Retinal pigment epithelial cell (primary cell): ENCODE measurements around the gene KMT2B.

Experiments
- DNase-seq: peaks from one replicate; pipeline ENCODE4 v3.0.0-alpha.2; 2010; ENCODE audit warnings: low read depth
- H3K4me3 ChIP-seq: 2 replicates; pipeline ENCODE4 v1.5.1; 2011; ENCODE audit warnings: mild to moderate bottlenecking, low read length, control low read depth, moderate library complexity
- CTCF ChIP-seq: conservative IDR thresholded peaks from 2 replicates; pipeline ENCODE4 v1.5.1; 2011; ENCODE audit warnings: low read depth, low read length, control low read depth, inconsistent platforms

KMT2B gene

GRCh38 chr19:35777961-35778360 lies 60.2 kb downstream of the KMT2B start:
- TF ChIP-seq CTCF: no peak
- no peak overlapping the region for H3K4me3 ChIP-seq
- no peak for DNase-seq

DNA sequence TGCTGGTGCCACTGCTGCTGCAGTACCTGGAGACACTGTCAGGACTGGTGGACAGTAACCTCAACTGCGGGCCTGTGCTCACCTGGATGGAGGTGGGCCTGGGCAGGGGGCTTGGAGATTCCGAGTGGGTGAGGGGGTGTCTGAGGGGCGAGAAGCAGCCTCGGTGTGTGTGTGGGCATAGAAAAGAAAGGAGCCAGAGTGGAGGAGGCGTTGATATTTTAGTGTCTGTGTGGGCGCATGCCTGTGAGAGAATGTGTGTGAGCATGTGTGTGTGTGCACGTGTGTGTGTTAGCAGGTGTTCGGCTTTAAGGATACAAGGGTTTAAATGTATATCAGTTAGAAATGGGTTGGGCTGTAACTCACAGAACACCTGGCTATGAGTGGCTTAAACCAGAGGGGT lies 61.2 kb downstream of the KMT2B start:
- no peak for DNase-seq
- no peak for TF ChIP-seq CTCF
- no peak overlapping the region for H3K4me3 ChIP-seq

GRCh38 chr19:35780058-35780457 lies 62.3 kb downstream of the KMT2B start:
- no peak for TF ChIP-seq CTCF
- DNase-seq: no peak
- no peak overlapping the region for H3K4me3 ChIP-seq

DNA sequence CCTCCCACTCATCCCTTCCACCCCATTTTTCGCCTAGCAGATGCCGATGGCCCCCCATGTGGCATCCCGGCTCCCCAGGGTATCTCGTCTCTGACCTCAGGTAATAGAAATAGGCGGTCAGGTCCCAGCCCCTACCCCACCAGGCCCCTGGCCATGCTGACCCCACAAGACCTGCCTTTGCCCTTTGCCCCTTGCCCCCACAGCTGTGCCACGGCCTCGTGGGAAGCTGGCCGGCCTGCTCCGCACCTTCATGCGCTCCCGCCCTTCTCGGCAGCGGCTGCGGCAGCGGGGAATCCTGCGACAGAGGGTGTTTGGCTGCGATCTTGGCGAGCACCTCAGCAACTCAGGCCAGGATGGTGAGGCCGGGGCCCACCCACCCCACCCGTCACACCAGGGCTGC lies 62.9 kb downstream of the KMT2B start:
- no peak overlapping the region for H3K4me3 ChIP-seq
- TF ChIP-seq CTCF: no peak
- DNase-seq: no peak

DNA sequence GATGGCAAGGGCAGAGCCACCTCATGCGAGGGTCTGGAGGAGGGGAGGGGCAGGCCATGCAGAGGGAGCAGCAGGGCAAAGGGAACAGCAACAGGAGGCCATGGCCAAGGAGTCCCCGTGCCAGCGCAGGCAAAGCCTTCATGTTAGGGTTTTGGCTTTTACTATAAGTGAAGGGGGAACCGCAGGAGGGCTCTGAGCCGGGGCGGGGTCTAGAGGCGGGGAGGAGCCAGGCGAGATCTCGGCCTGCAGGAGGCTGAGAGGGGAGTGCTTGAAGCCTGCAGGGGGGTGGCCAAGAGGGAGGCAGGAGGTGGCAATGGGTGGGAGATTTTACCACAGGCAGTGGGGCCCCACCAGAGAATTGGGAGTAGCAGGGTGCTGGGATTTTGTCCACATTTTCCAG lies 63.8 kb downstream of the KMT2B start:
- TF ChIP-seq CTCF: no peak
- no peak for DNase-seq
- no peak overlapping the region for H3K4me3 ChIP-seq

DNA sequence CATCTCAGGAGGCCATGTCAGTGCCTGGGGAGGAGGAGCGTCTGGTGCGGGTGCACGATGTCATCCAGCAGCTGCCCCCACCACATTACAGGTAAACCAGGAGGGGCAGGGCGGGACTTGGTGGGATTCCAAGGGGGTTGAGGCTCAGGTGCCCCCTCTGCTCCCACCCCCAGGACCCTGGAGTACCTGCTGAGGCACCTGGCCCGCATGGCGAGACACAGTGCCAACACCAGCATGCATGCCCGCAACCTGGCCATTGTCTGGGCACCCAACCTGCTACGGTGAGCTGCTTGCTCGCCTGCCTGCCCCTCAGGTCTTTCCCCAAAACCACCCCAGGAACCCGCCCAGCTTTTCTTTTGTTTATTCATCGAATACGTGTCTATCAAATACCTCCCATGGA lies 64.8 kb downstream of the KMT2B start:
- H3K4me3 ChIP-seq: no peak overlapping the region
- DNase-seq: no peak
- no peak for TF ChIP-seq CTCF

GRCh38 chr19:35783469-35784434 lies 65.9 kb downstream of the KMT2B start:
- no peak for TF ChIP-seq CTCF
- H3K4me3 ChIP-seq: no peak overlapping the region
- DNase-seq: no peak
